DMS153 treated with DMSO at 0.1 percent for 48 hours (cell line): Measurements from ENCODE around the gene TCAP.

Source experiments
- DNase-seq: peaks from one replicate; lab custom pipeline; 2025; ENCODE audit not compliant: unreplicated experiment; lab: John Stamatoyannopoulos, UW

The TCAP gene

DNA sequence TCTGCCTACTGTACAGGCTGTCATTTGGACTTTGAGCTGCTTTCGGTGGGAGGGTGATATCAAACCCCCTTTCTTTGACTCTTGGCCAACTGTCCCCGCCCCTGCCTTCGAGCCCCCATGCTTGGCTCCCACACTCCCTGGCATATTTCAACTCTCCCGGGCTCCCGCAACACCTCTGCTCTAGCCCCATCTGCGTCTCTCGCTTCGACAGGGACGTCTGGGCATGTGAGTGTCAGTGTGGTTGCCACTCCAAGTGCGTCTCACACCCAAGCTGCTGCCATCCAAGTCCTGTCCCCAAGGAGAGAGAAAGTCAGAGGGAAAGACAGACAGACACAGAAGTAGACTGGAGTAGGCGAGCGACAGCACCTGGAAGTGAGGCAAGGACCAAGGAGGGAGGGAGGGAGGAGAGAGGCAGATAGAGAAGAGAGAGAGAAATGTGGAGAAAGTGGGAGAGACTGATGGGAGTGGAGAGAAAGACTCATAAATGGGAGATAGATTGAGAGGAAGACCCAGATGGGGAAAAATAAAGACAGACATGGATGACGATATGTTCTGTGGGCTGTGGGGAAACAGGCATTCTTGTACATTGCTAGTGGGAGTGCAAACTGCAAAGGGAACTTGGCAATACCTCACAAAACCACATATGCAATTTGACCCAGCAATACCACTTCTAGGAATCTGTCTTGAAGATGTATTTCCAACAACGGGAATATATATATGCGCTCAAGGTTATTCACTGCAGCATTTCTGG is 16.4 kb upstream of the TCAP start:
- DNase-seq: no peak

DNA sequence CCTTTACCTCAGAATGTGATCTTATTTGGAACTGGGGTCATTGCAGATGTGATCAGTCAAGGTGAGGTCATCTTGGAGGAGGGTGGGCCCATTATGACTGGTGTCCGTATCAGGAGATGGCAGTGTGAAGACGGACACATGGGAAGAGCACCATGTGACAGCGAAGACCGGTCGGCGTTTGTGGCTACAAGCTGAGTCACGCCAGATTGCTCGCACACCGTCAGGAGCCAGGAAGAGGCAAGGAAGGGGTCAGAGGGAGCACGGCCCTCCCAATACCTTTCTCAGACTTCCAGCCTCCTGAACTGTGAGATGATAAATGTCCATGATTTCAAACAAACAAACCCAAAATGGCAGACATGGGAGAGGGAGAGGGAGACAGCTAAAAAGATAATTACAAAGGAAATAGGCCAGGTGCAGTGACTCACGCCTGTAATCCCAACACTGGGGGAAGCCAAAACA is 15.0 kb upstream of the TCAP start:
- no peak for DNase-seq

DNA sequence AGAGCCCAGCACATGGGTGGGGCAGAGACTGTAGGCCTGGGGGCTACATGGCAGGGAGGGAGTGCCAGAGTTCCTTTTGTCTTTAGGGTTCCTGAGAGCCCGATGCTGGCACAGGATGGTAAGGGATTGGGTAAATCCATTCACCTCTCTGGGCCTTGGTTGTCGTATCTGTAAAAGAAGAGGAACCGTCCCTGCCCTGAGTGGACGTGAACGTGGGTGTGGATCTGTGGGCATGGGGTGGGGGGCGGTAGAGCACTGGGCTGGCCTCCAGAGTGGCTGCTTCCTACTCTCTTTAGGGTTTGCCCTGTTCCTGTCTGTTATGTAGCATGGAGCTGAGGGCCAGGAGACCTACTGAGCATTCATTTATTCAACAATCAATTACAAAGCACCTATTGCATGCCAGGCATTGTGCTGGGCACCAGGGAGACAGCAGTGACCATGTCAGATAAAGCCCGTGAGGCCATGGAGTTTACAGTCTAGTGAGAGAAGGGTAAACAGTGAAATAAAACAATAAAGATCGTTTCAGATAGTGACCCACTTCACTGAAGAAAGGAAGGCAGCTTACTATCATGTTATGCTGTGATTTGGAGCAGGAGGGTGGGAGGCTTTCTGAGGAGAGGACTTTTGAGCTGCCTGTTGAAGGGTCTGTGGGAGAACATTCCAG is 13.1 kb upstream of the TCAP start:
- no peak for DNase-seq

DNA sequence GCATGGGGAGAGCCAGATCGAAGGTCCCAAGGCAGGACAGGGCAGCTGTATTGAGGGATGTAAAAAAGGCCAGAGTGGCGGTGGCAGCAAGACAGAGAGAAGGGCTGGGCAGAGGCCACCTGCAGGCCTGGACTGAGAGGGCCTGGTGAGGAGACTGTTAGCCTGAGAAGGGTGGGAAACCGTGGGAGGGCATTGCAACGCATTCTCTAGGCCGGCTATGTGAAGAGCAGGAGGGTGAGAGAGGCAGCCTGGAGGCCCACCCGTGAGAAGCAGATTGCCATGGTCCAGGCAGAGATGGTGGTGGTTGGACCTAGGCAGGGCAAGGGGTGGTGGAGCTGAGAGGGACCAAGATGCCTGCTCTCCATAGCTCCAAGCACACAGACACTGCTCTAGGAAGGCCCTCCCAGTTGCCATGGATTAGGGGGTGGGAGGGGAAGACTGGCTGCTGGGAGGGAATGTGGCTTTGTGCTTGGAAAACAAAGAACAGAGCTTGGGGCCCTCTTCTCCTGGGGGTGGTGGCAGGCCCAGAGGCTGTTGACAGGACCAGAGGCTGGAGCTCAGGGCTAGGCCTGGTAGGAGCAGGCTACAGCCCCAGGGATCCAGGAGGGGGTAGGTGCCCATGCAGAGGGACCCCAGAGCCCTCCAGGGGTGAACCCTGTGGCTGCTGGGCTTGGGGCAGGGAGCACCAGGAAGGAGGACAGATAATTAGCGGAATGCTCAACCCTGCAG is 12.4 kb upstream of the TCAP start:
- DNase-seq: no peak

DNA sequence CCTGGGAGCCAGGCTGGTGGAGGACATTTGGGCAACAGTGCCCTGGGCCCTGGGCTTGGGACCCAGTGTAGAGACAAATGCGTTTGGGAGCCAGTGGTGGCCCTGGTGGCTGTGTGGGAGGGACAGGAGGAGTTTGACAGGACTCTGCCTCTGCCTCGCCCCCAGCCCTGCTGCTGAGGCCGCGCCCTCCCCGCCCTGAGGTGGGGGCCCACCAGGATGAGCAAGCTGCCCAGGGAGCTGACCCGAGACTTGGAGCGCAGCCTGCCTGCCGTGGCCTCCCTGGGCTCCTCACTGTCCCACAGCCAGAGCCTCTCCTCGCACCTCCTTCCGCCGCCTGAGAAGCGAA is 11.9 kb upstream of the TCAP start:
- no peak for DNase-seq

DNA sequence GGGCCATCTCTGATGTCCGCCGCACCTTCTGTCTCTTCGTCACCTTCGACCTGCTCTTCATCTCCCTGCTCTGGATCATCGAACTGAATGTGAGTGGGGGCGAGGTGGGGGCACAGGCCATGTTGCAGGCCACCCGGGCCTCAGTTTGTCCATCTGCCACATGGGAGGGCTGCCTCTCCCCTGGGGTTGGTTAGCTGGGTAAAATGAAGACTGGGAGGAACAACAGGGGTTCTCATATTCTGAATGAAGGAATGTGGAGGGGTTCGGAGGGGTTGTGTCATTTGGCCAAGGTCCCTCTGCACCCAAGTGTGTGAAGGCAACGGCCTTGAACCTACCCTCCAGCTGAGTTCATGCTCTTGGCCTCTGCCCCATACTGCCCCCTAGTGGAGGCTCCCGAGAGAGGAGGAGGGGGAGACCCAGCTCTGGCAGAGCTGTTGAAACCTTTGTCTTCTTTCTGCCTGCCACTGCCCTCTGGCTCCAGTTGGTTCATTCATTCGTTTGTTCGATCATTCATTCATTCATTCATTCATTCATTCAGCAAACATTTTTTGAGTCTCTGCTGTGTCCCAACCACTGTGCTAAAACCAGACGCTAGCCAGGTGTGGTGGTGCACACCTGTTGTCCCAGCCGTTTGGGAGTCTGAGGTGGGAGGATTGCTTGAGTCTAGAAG is 11.4 kb upstream of the TCAP start:
- no peak for DNase-seq

DNA sequence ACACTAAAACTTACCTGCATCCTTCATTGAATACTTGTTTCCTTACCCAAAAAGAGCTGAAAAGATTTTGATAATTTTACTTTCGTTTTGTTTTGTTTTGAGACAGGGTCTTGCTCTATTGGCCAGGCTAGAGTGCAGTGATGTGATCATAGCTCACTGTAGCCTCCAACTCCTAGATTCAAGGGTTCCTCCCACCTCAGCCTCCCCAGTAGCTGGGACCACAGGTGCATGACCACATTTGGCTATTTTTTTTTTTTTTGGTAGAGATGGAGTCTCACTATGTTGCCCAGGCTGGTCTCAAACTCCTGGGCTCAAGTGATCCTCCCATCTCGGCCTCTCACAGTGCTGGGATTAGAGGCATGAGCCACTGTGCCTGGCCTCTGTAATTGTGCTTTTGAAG is 10.0 kb upstream of the TCAP start:
- DNase-seq: no peak

DNA sequence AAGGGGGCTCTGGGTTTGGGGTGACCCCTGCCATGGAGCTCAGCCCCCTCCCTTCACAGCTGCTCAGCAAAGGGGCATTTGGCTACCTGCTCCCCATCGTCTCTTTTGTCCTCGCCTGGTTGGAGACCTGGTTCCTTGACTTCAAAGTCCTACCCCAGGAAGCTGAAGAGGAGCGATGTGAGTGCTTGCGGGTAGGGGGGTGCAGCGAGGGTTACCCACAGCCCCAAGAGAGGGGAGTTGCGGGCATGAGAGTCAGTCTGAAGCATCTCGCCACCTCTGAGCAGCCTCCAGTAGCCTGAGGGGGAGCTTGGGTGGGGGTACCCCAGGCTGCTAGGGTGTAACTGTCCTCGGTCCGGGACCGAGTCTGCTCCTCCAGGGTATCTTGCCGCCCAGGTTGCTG is 6.8 kb upstream of the TCAP start:
- no peak for DNase-seq

DNA sequence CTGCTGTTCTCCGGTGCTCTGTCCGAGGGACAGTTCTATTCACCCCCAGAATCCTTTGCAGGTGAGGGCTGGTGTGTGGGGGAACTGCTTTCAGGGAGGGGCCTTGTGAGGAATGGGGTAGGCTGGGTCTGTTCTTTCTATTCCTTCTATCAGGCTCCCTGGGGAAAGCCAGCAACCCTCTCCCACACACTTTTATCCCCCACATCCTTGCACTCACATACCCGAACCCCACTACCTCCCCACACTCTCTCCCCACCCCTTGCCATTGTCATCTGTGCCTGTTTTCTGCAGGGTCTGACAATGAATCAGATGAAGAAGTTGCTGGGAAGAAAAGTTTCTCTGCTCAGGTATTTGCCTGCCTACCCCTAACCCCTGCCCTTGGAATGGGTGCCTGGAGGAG is 6.4 kb upstream of the TCAP start:
- no peak for DNase-seq

DNA sequence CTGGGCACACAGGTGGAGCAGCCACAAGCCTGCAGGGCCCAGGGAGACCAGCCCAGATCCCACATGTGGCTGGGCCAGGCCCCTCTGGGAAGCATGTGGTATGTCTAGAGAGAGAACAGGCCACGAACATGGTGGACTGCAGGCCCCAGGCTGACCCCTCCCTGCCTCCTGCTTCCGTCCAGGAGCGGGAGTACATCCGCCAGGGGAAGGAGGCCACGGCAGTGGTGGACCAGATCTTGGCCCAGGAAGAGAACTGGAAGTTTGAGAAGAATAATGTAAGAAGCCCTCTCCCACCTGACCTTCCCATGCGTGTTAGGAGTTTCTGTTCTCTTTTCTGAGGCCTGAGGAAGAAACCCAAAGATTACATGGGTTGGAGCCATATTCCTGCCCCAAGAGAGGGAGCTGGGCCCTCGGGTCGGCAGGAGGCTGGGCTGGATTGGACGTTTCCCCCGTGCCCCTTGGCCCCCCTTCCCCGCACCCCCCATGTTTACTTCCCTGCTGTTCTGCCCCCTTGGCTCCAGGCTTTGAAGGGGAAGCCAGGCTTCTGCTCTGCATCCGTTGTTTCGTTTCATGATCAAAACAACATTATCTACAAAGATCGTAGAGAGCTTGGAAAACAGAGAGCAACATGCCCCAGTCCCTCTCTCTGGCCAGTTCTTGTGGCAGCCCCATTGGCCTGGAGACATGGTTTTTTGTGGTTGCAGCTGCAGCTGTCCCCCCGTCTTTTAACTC is 5.7 kb upstream of the TCAP start:
- DNase-seq: no peak

DNA sequence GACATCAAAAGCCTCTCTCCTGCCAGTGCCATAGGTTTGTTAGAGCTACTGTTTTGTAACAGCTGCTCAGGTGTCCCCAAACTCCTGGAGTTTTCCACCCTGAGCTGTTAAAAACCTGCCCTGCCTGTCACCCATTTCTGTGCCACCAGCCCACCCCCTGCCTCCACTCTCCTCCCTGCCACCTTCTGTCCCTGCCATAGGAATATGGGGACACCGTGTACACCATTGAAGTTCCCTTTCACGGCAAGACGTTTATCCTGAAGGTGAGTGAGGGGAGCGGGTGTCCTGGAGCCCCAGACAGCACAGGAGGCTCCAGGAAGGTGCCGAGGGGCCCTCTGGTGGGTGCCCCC is 5.2 kb upstream of the TCAP start:
- DNase-seq: no peak

DNA sequence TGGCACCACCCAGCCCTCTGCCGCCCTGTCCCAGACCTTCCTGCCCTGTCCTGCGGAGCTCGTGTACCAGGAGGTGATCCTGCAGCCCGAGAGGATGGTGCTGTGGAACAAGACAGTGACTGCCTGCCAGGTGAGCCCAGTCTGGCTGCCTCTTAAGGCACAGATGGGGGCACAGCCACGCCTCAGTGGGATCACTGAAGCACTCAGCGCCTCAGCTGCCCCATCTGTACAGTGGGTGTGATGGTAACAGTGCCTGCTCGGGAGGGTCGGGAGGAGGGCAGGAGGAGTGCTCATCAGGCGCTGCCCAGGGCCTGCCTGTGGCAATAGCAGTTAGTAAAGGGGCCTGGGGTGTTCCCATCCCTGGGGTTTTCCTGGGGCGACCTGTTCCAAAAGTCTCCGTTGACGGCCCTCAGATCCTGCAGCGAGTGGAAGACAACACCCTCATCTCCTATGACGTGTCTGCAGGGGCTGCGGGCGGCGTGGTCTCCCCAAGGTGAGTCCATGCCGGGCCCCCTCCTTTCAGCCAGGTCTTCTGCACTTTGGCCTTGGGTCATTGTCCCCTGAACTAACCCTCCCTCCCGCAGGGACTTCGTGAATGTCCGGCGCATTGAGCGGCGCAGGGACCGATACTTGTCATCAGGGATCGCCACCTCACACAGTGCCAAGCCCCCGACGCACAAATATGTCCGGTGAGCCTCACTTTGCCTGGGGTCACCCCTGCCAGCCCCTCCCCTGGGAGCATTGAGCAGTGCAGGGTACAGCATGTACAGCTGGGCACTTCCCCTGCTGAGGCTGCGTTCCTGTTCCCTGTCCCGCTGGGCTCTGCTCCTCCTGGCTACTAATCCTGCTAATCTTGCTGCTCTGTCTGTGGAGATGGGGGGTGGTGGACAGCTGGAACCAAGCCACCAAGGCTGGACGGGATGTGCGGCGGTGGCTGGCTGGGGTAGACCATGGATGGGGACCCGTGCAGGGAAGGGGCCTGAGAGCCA is 4.5 kb upstream of the TCAP start:
- DNase-seq: no peak

DNA sequence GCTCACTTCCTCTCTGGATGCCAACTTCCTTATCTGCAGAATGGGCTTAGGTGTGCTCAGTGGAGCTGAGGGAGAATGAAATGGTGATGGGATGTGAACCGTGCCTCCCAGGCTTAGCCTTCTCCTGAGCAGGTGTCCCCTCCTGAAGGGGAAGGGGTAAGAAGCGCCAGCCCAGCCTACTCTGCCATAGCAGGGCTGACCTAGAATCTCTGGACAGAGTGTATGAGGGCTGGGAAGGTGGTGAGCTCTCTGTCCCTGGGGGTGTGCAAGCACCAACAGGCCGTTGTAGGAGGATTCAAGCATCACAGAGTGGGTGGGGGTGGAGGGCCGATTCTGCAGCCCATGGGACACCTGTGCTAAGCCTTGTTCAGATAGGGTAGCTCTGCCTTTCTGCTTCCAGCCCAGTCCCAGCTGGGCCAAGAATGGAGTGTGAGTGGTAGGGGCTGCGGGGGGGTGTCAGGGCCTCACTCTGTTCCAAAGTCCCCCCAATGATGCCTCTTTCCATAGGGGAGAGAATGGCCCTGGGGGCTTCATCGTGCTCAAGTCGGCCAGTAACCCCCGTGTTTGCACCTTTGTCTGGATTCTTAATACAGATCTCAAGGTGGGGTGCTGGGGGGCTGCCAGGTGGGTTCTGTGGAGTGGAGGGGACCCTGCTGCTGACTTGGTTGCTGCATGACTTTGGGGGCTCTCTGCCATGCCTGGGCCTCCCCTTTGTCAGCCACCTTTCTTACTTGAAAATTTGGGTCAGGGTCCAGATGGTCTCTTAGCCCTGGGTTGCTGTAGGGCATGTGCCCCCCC is 3.2 kb upstream of the TCAP start:
- no peak for DNase-seq

DNA sequence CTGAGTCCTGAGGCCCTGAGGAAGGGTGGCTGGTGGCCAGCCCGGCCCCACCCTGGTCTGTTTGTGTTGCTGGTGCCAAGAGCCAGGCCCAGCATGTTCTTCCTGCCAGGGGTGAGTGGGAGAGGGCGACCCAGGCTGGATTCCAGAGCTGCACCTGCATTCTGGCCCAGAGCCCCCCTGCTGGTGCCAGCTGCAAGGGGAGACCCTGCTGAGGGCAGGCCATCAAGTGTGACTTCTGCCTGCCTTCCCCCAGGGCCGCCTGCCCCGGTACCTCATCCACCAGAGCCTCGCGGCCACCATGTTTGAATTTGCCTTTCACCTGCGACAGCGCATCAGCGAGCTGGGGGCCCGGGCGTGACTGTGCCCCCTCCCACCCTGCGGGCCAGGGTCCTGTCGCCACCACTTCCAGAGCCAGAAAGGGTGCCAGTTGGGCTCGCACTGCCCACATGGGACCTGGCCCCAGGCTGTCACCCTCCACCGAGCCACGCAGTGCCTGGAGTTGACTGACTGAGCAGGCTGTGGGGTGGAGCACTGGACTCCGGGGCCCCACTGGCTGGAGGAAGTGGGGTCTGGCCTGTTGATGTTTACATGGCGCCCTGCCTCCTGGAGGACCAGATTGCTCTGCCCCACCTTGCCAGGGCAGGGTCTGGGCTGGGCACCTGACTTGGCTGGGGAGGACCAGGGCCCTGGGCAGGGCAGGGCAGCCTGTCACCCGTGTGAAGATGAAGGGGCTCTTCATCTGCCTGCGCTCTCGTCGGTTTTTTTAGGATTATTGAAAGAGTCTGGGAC is 2.4 kb upstream of the TCAP start:
- DNase-seq: no peak

DNA sequence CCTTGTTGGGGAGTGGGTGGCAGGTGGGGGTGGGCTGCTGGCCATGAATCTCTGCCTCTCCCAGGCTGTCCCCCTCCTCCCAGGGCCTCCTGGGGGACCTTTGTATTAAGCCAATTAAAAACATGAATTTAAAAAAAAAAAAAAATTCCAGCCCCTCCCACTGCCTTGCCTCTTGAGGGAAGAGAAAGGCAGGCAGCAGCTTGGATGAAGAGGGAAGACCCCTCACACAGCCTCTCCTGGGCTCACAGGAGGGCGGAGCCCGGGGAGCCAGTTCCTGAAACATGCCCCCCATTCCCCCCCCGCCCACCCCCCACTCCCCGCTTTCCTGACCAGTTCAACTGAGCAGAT is 1.8 kb upstream of the TCAP start:
- no peak for DNase-seq

DNA sequence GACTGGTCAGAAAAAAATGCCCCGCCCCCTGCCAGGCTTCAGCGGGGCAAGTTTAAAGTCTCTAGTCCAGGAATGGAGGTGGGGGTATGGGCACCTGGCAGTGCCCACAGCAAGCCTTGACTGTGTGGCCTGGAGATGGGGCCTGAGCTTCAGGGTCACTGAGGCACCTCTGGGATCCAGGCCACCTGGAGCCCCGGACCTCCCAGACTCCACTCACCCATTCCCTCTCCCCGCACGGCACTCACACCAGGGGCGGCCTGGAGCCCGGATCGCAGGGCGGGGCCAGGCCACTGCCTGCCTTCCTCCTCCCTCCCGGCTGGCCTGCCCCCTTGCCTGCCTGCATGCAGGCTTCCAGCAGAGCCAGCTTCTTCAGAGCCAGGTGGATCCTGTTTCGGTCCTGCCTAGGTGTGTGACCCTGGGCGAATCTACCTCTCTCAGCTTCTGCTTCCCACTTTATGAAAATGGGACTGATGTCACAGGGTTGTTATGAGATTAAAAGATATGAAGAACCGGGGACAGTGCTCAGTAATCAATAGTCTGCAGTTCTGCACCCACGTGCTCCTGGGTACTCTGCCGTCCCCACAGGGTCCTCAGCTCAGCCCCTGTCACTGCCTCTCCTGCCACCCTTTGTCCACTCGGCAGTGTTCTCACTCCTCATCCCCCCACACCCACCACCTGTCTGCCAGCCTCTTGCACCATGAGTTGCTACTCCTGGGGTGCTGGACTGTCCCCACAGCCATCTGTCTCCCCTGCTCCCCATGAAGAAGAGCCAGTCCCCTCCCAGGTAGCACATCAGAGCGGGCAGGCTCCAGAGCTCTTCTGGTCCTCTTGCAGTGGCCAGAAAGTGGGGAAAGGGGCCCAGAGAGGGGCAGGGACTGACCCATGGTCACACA is 1.2 kb upstream of the TCAP start:
- DNase-seq: no peak

DNA sequence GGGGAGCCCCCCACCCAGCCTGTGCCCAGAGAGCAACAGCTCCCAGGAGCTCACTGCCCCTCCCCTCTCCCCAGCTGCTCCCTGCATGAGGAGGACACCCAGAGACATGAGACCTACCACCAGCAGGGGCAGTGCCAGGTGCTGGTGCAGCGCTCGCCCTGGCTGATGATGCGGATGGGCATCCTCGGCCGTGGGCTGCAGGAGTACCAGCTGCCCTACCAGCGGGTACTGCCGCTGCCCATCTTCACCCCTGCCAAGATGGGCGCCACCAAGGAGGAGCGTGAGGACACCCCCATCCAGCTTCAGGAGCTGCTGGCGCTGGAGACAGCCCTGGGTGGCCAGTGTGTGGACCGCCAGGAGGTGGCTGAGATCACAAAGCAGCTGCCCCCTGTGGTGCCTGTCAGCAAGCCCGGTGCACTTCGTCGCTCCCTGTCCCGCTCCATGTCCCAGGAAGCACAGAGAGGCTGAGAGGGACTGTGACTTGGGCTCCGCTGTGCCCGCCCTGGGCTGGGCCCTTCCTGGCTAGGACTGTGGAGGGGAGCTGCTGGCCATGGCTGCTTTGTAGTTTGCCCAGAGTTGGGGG is 584 bp downstream of the TCAP start:
- no peak for DNase-seq
